HepG2 (cell line): ENCODE results near the gene AKR1C3. TPM values are rescaled to one million over a fixed set of nuclear protein-coding genes. Genes with fewer than 3 reads are reported as not detected.

Source experiments
- ATAC-seq: fragments of 200-7000 bp; cut with Tn5 transposase; 3 replicates; pipeline ENCODE4 v1.9.1; 2020; ENCODE audit warnings: mild to moderate bottlenecking, moderate library complexity
- BruUV-seq: library from RNA; stranded (reverse); fragments of 400-500 nt; replicated peaks from 2 replicates; lab custom pipeline; 2021; lab: Mats Ljungman, UMichigan
- CTCF ChIA-PET: fragments of 300-600 bp; formaldehyde crosslinking; extraction: SDS; loops from one replicate; lab custom pipeline; 2021; ENCODE audit warnings: low total read pairs, inconsistent platforms, low intra/inter-chr PET ratio; lab: Yijun Ruan, JAX
- POLR2A ChIA-PET: fragments of 350-600 bp; sonication (Branson Sonifier 250); formaldehyde crosslinking; loops from one replicate; lab custom pipeline; 2020; ENCODE audit warnings: antibody characterized with exemption, inconsistent platforms; lab: Yijun Ruan, JAX
- DNase-seq: peaks from one replicate; pipeline ENCODE4 v3.0.0-alpha.2; 2015; ENCODE audit warnings: low spot score
- FAIRE-seq: peaks from 3 replicates; lab custom pipeline; 2011; peaks lifted over from hg19 to GRCh38; lab: Jason Lieb, UNC
- H2AFZ ChIP-seq: one replicate; pipeline ENCODE4 v1.6.1; 2011; ENCODE audit warnings: low read length, inconsistent platforms
- H3K27ac ChIP-seq: fragments of 300-600 bp; 3 replicates; pipeline ENCODE4 v1.8.0; 2011; ENCODE audit warnings: mixed run types, mild to moderate bottlenecking, mixed read lengths, low read length, inconsistent platforms; ENCODE audit not compliant: insufficient read depth; ENCODE audit errors: extremely low read length
- H3K27me3 ChIP-seq, 2 experiments: fragments of 200-600 bp in 1 of 2; 2 replicates in 1 of 2; 3 replicates in 1 of 2; pipeline versions ENCODE4 v1.6.0 to v1.8.0; 2011; ENCODE audit warnings: low read length in 2 of 2, mild to moderate bottlenecking in 2 of 2, moderate library complexity in 2 of 2, inconsistent platforms in 1 of 2; ENCODE audit not compliant: insufficient read depth in 2 of 2, control insufficient read depth in 1 of 2
- H3K36me3 ChIP-seq, 2 experiments: fragments of 200-600 bp in 1 of 2; replicated peaks in 1 of 2; 2 replicates in 1 of 2; 3 replicates in 1 of 2; pipeline versions ENCODE4 v1.5.1 to v1.8.0; 2011; ENCODE audit warnings: low read length in 2 of 2, inconsistent platforms in 1 of 2; ENCODE audit not compliant: insufficient read depth in 2 of 2, control insufficient read depth in 1 of 2
- H3K4me1 ChIP-seq: 2 replicates; pipeline ENCODE4 v1.5.1; 2012; ENCODE audit warnings: low read length, inconsistent platforms; ENCODE audit not compliant: insufficient read depth
- H3K4me2 ChIP-seq: 2 replicates; pipeline ENCODE4 v1.6.0; 2011; ENCODE audit warnings: low read depth, low read length, inconsistent platforms
- H3K4me3 ChIP-seq, 3 experiments: fragments of 200-600 bp in 1 of 3; sonication (generic), shearing (Covaris generic) in 1 of 3; replicated peaks in 1 of 3; 2 replicates each; pipeline ENCODE4 v1.5.1; 2011 to 2016; ENCODE audit warnings: low read length in 3 of 3, inconsistent platforms in 2 of 3, low read depth in 2 of 3, mild to moderate bottlenecking in 2 of 3, control low read depth in 1 of 3, mixed read lengths in 1 of 3; ENCODE audit not compliant: insufficient read depth in 1 of 3
- H3K79me2 ChIP-seq: one replicate; pipeline ENCODE4 v1.6.1; 2011; ENCODE audit warnings: low read length, inconsistent platforms; ENCODE audit not compliant: insufficient read depth
- H3K9ac ChIP-seq: 2 replicates; pipeline ENCODE4 v1.6.0; 2011; ENCODE audit warnings: mild to moderate bottlenecking, low read depth, low read length, inconsistent platforms; ENCODE audit not compliant: insufficient read depth
- H3K9me3 ChIP-seq: 2 replicates; pipeline ENCODE4 v1.5.1; 2012; ENCODE audit warnings: mild to moderate bottlenecking, low read length
- H4K20me1 ChIP-seq: 2 replicates; pipeline ENCODE4 v1.6.0; 2011; ENCODE audit warnings: inconsistent platforms, mild to moderate bottlenecking, low read length, moderate library complexity; ENCODE audit not compliant: insufficient read depth
- KLF16 ChIP-seq, 2 experiments: sonication (generic) in 1 of 2; formaldehyde crosslinking in 1 of 2; IDR thresholded peaks; 2 replicates each; pipeline versions ENCODE4 v1.6.1 to v1.8.0; 2016 to 2023; ENCODE audit warnings: missing genetic modification reagents in 2 of 2, missing compliant biosample characterization in 1 of 2
- PBX3 ChIP-seq: sonication (generic); formaldehyde crosslinking; IDR thresholded peaks from 2 replicates; pipeline ENCODE4 v1.8.1; 2023; ENCODE audit warnings: missing genetic modification reagents, inconsistent platforms, borderline replicate concordance
- SOX6 ChIP-seq, 2 experiments: fragments of 450-650 bp in 1 of 2; sonication (generic) in 1 of 2; formaldehyde crosslinking in 1 of 2; IDR thresholded peaks; 2 replicates each; pipeline versions ENCODE4 v1.4.0 to v1.6.1; 2017 to 2020; ENCODE audit warnings: antibody characterized with exemption in 1 of 2, mild to moderate bottlenecking in 1 of 2, missing genetic modification reagents in 1 of 2
- TBX2 ChIP-seq: sonication (generic); formaldehyde crosslinking; IDR thresholded peaks from 2 replicates; pipeline ENCODE4 v1.5.0; 2020; ENCODE audit warnings: missing genetic modification reagents, mild to moderate bottlenecking, borderline replicate concordance
- ZNF501 ChIP-seq: sonication (generic); formaldehyde crosslinking; IDR thresholded peaks from 2 replicates; pipeline ENCODE4 v1.5.1; 2020; ENCODE audit warnings: mild to moderate bottlenecking, moderate library complexity, missing genetic modification reagents
- in situ Hi-C: cut with HindIII; loops from 2 replicates; pipeline ENCODE4 v1.10.0; 2017; ENCODE audit warnings: low pct_unique_long_range_greater_than_20kb; ENCODE audit not compliant: extremely low pct_ligation_motif_present
- intact Hi-C: fragments of 100-400 bp; cut with micrococcal nuclease; formaldehyde crosslinking; loops from one replicate; pipeline ENCODE4 v1.10.0; 2022; ENCODE audit not compliant: unreplicated experiment
- polyA plus RNA-seq, 8 experiments: library from polyadenylated mRNA; depleted of rRNA in 3 of 8; stranded (reverse) in 7 of 8; unstranded in 1 of 8; fragments of >200 nt; fragmentation: Illumina TruSeq in 4 of 8; extraction: Trizol in 4 of 8; gene quantifications; 2 replicates each; pipeline versions ENCODE4 v1.2.1 to v1.2.3, GENCODE V29; 2011 to 2016; ENCODE audit warnings: low read depth in 4 of 8, missing spikeins in 1 of 8, mixed read lengths in 1 of 8; ENCODE audit not compliant: insufficient read depth in 1 of 8
- total RNA-seq, 5 experiments: library from RNA; depleted of rRNA; stranded (reverse); fragments of >200 nt; fragmentation: Illumina TruSeq; extraction: Trizol; gene quantifications; 2 replicates each; pipeline ENCODE4 v1.2.3, GENCODE V29; 2016; ENCODE audit warnings: low read depth in 1 of 5
- TF ChIP-seq, protein P1 (sequence below): sonication (generic); formaldehyde crosslinking; IDR thresholded peaks from 2 replicates; pipeline ENCODE4 v1.5.0; 2020; ENCODE audit warnings: missing genetic modification reagents, mild to moderate bottlenecking, borderline replicate concordance

Gene AKR1C3
- total and polyA plus RNA-seq, 2 of the 13 experiments (the other 11 are each of a cell fraction or from before 2014, with no cell fraction given) = 368 to 532 TPM

DNA sequence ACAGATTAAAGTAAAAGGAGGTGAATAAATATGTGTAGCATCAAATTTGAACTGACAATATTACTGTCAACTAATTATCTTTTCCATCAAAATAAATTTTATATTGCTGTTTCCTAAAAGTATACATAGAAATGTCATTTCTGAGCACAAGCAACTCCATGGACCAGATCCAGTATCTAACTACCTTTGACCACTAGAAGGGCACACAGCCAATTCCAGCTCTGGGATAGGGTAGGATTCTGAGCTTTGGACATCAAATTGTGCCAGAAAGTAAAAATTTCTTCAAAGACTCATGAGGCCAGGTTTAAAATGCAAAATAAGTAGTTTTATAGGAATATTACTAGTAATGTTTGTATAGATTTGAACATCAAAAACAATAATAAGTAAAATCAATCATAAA lies 29.7 kb downstream of the AKR1C3 start:
- BruUV-seq = no TSS peak
- Histone ChIP-seq H3K79me2 (no peaks in the 10 kb centered on the region), H3K4me3 (no peak overlapping the region), H3K27ac (no peak overlapping the region), H4K20me1 (no peaks in the 10 kb centered on the region), H3K9me3 (peaks cover 27% of the 10 kb centered on the region), H3K27me3 (no peaks in the 10 kb centered on the region), H2AFZ (no peak overlapping the region), H3K36me3 (no peaks in the 10 kb centered on the region), H3K4me1 (peaks cover 10% of the 10 kb centered on the region; the same call in 1 of the 2 replicates), H3K4me2 (no peak overlapping the region), H3K9ac (no peak overlapping the region)
- ATAC-seq (no peak), DNase-seq (no peak), FAIRE-seq (no peak)
- in situ Hi-C loops (no loop called here), intact Hi-C loops (no loop called here)
- POLR2A ChIA-PET = no interaction called here
- TF ChIP-seq PBX3 (CRISPR knock-in tag) (no peak), ZNF501 (no peak), TBX2 (CRISPR knock-in tag) (no peak), SOX6 (IDR thresholded peaks at IDR 0.05) (no peak), SOX6 (CRISPR knock-in tag; IDR thresholded peaks at IDR 0.05) (no peak), KLF16 (CRISPR knock-in tag; IDR thresholded peaks at IDR 0.05) (no peak)
- TF ChIP-seq, protein P1, sequence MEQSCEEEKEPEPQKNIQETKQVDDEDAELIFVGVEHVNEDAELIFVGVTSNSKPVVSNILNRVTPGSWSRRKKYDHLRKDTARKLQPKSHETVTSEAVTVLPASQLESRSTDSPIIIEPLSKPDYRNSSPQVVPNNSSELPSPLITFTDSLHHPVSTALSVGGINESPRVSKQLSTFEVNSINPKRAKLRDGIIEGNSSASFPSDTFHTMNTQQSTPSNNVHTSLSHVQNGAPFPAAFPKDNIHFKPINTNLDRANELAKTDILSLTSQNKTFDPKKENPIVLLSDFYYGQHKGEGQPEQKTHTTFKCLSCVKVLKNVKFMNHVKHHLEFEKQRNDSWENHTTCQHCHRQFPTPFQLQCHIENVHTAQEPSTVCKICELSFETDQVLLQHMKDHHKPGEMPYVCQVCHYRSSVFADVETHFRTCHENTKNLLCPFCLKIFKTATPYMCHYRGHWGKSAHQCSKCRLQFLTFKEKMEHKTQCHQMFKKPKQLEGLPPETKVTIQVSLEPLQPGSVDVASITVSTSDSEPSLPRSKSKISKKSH (CRISPR knock-in tag) = no peak
- CTCF ChIA-PET = no interaction called here
